ENCODE data around the gene SLC25A23.

DNA sequence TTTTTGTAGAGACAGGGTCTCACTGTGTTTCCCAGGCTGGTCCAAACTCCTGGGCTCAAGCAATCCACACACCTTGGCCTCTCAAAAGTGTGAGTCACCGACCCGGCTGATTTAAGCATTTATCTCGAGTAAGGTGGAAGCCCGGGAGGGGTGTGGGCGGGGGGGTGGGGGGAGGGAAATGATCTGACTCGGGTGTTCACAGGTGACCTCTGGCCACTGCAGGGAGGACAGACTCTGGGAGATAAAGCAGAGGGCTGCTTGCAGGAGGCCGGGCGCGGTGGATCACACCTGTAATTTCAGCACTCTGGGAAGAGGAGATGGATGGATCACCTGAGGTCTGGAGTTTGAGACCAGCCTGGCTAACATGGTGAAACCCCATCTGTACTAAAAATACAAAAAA, 14.1 kb upstream of the SLC25A23 start:
- TF ChIP-seq, protein P1, sequence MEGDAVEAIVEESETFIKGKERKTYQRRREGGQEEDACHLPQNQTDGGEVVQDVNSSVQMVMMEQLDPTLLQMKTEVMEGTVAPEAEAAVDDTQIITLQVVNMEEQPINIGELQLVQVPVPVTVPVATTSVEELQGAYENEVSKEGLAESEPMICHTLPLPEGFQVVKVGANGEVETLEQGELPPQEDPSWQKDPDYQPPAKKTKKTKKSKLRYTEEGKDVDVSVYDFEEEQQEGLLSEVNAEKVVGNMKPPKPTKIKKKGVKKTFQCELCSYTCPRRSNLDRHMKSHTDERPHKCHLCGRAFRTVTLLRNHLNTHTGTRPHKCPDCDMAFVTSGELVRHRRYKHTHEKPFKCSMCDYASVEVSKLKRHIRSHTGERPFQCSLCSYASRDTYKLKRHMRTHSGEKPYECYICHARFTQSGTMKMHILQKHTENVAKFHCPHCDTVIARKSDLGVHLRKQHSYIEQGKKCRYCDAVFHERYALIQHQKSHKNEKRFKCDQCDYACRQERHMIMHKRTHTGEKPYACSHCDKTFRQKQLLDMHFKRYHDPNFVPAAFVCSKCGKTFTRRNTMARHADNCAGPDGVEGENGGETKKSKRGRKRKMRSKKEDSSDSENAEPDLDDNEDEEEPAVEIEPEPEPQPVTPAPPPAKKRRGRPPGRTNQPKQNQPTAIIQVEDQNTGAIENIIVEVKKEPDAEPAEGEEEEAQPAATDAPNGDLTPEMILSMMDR (conservative IDR thresholded peaks at IDR 0.05; ENCODE audit: low read length) = no peak
- TF ChIP-seq EZH2phosphoT487 (IDR thresholded peaks at IDR 0.05; ENCODE audit: borderline replicate concordance) = no peak
